ENCODE measurements around the gene MTURN. TPM values are rescaled to one million over a fixed set of nuclear protein-coding genes. Genes with fewer than 3 reads are reported as not detected.

Gene MTURN
- total RNA-seq, 1 experiment from 2014 or later: 5.4 TPM

- Histone ChIP-seq H3K4me3 (ENCODE audit: low read length) (no peak overlapping the region), H4K20me1 (ENCODE audit: low read length) (no peaks in the 10 kb centered on the region), H2AFZ (ENCODE audit: low read length) (no peak overlapping the region), H3K79me2 (ENCODE audit: low read length) (no peaks in the 10 kb centered on the region), H3K4me2 (ENCODE audit: low read length) (no peak overlapping the region), H3K4me1 (ENCODE audit: insufficient read depth, low read length) (peaks cover 33% of the 10 kb centered on the region), H3F3A (ENCODE audit: low read length, unreplicated experiment) (peaks cover 6% of the 10 kb centered on the region), H3K27me3 (ENCODE audit: low read length) (no peaks in the 10 kb centered on the region), H3K9me3 (ENCODE audit: low read length) (no peaks in the 10 kb centered on the region), H3K36me3 (ENCODE audit: low read depth, low read length) (no peaks in the 10 kb centered on the region), H3K9ac (ENCODE audit: low read length) (no peak overlapping the region), H3K27ac (ENCODE audit: low read length) (no peak overlapping the region), H3K9me2 (replicated peaks; ENCODE audit: low read length) (no peaks in the 10 kb centered on the region)
- intact Hi-C loops (cut with micrococcal nuclease): loop anchor here (5.0 kb wide), 2 partner anchors 68 to 153 kb away; partner anchors contain the start of gene SCRN1
- TF ChIP-seq EZH2phosphoT487 (IDR thresholded peaks at IDR 0.05; ENCODE audit: borderline replicate concordance, low read length) (no peak), CTCF (conservative IDR thresholded peaks at IDR 0.05; ENCODE audit: low read depth, low read length) (no peak), EZH2 (IDR thresholded peaks at IDR 0.05; ENCODE audit: low read length, unreplicated experiment) (no peak)
- POLR2A ChIA-PET (ENCODE audit: unreplicated experiment): no interaction called here
- no peak for ATAC-seq
- no peak for DNase-seq
- CTCF ChIA-PET: no interaction called here
- BruUV-seq (replicated peaks): no TSS peak
Measured at GRCh38 chr7:30139836-30140384, 5.1 kb downstream of the MTURN start.

GRCh38 chr7:30140456-30140855, 5.7 kb downstream of the MTURN start:
- H3K27ac ChIP-seq (ENCODE audit: low read length): no peak overlapping the region
- no peaks in the 10 kb centered on the region for H4K20me1 ChIP-seq (ENCODE audit: low read length)
- TF ChIP-seq EZH2 (IDR thresholded peaks at IDR 0.05; ENCODE audit: low read length, unreplicated experiment): no peak
- H3K9me3 ChIP-seq (ENCODE audit: low read length): no peaks in the 10 kb centered on the region
- BruUV-seq (replicated peaks): no TSS peak
- ChIA-PET POLR2A (ENCODE audit: unreplicated experiment) (no interaction called here), CTCF (no interaction called here)
- no peaks in the 10 kb centered on the region for H3K9me2 ChIP-seq (replicated peaks; ENCODE audit: low read length)
- H3K27me3 ChIP-seq (ENCODE audit: low read length): no peaks in the 10 kb centered on the region
- H3K9ac ChIP-seq (ENCODE audit: low read length): no peak overlapping the region
- H3F3A ChIP-seq (ENCODE audit: low read length, unreplicated experiment): peaks cover 6% of the 10 kb centered on the region
- H2AFZ ChIP-seq (ENCODE audit: low read length): no peak overlapping the region
- peaks cover 33% of the 10 kb centered on the region for H3K4me1 ChIP-seq (ENCODE audit: insufficient read depth, low read length)
- H3K36me3 ChIP-seq (ENCODE audit: low read depth, low read length): no peaks in the 10 kb centered on the region
- no peak overlapping the region for H3K4me2 ChIP-seq (ENCODE audit: low read length)
- ATAC-seq: no peak
- H3K79me2 ChIP-seq (ENCODE audit: low read length): no peaks in the 10 kb centered on the region
- DNase-seq: no peak
- no peak overlapping the region for H3K4me3 ChIP-seq (ENCODE audit: low read length)
- intact Hi-C loops (cut with micrococcal nuclease): loop anchor here (5.0 kb wide), 2 partner anchors 68 to 153 kb away; partner anchors contain the start of gene SCRN1

- Histone ChIP-seq H3F3A (ENCODE audit: low read length, unreplicated experiment) (peaks cover 6% of the 10 kb centered on the region), H3K27me3 (ENCODE audit: low read length) (no peaks in the 10 kb centered on the region), H3K79me2 (ENCODE audit: low read length) (no peaks in the 10 kb centered on the region), H3K9me3 (ENCODE audit: low read length) (no peaks in the 10 kb centered on the region), H2AFZ (ENCODE audit: low read length) (peak overlapping the region; percentile 45; the same call in 1 of the 2 replicates), H4K20me1 (ENCODE audit: low read length) (no peaks in the 10 kb centered on the region), H3K9ac (ENCODE audit: low read length) (peak overlapping the region; percentile 35; the same call in 1 of the 2 replicates), H3K4me1 (ENCODE audit: insufficient read depth, low read length) (peaks cover 33% of the 10 kb centered on the region), H3K27ac (ENCODE audit: low read length) (peak overlapping the region; percentile 68), H3K36me3 (ENCODE audit: low read depth, low read length) (no peaks in the 10 kb centered on the region), H3K4me3 (ENCODE audit: low read length) (peak overlapping the region; percentile 49), H3K9me2 (replicated peaks; ENCODE audit: low read length) (no peaks in the 10 kb centered on the region), H3K4me2 (ENCODE audit: low read length) (peak overlapping the region; percentile 79)
- TF ChIP-seq EZH2 (IDR thresholded peaks at IDR 0.05; ENCODE audit: low read length, unreplicated experiment): no peak
- no peak for TF ChIP-seq EZH2phosphoT487 (IDR thresholded peaks at IDR 0.05; ENCODE audit: borderline replicate concordance, low read length)
- TF ChIP-seq CTCF (conservative IDR thresholded peaks at IDR 0.05; ENCODE audit: low read depth, low read length): no peak
- POLR2A ChIA-PET (ENCODE audit: unreplicated experiment): interaction anchor here (0.6 kb wide), 1 partner anchor 75 kb away, joined by 7 read pairs; no protein-coding TSS in a partner anchor
- CTCF ChIA-PET: interaction anchor here (0.7 kb wide), 1 partner anchor 265 kb away, joined by 5 read pairs; no protein-coding TSS in a partner anchor
- peak; percentile 93 for DNase-seq
- ATAC-seq: peak; percentile 76
- intact Hi-C loops (cut with micrococcal nuclease): loop anchor here (1.0 to 5.0 kb wide), 4 partner anchors 20 to 155 kb away; partner anchors contain the start of gene SCRN1
- no TSS peak for BruUV-seq (replicated peaks)
Measured at GRCh38 chr7:30142710-30143109, 7.9 kb downstream of the MTURN start.

Measured in PC-3 (cell line).